Left renal cortex interstitium (tissue), 4 donors: ENCODE measurements around the gene JCAD. TPM values are rescaled to one million over a fixed set of nuclear protein-coding genes. Genes with fewer than 3 reads are reported as not detected.

Source experiments
- DNase-seq, 4 donors: peaks; one replicate each; pipeline ENCODE4 v3.0.0-alpha.2; 2013; ENCODE audit warnings: low read depth in 4 of 4, low spot score in 2 of 4, missing footprints in 1 of 4
- polyA plus RNA-seq, 4 donors: library from polyadenylated mRNA; unstranded; fragments of 120-200 nt; gene quantifications; one replicate each; pipeline ENCODE4 v1.2.1, GENCODE V29; 2013; ENCODE audit not compliant: insufficient read length in 4 of 4

JCAD gene
- polyA plus RNA-seq, 4 donors = 23.2 to 34.8 (median 28.0) TPM

DNA sequence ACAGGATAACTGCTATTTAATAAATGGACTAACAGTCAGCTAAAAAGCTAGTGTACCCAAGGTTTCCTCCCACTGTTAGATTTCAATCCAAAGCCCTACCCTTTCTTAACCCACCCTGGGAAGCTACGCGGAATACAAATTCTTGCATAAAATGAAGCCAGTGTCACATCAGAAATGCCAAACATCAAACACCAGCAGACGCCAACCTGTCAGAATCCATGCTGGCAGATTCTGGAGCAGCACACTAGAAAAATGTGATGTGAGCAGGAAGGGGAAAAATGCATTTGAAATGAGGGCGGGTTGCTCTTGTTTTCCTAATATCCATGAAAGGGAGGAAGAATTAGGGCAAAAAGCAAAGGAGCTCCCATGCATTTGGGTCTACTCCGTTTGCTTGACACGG, 16.1 kb upstream of the JCAD start:
- no peak for DNase-seq

DNA sequence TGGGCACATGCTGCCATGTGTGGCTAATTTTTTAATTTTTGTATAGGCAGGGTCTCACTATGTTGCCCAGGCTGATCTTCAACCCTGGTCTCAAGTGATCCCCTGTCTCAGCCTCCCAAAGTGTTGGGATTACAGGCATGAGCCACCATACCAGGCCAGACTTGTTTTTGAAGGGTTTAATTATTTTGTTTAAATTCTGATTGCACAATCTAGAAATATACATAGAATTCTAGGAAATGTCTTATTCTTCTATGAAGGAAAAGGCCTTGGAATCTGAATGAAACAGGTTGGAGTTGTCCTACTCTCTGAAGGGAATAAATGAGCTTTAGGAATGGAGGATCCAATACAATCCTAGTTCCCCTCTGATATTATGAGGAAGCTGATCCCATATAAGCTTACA, 15.5 kb upstream of the JCAD start:
- no peak for DNase-seq

DNA sequence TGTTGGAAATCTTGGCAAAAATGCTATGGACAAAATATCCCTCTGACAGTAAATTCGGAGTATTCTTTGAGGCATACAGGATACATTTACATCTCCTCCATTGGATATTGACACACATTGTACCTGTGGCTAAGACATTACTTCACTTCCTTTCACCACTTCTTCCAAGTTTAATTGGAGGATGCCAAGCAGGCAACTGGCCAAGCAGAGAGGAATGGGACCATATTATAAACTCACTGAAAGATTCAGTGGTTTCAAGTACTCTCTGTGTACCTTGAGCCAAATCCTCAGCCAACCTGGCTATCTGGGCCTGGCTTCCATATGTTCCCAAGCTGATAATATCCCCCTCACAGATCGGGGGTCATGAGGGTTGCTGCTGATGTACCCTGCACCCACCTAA, 14.7 kb upstream of the JCAD start:
- no peak for DNase-seq

DNA sequence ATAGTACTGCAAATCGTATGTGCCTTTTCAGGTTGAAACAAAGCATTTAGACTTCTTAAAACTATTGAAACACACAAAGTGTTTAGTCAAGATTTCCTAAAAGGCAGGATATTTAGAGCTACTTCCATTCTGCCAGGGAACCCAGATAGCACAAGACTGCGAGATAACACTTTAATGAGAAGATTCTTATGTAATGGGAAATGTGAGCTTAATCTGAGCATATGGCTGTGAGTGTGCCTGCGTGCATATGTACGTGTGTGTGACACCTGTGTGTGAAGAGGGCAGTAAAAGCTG, 14.3 kb upstream of the JCAD start:
- no peak for DNase-seq

DNA sequence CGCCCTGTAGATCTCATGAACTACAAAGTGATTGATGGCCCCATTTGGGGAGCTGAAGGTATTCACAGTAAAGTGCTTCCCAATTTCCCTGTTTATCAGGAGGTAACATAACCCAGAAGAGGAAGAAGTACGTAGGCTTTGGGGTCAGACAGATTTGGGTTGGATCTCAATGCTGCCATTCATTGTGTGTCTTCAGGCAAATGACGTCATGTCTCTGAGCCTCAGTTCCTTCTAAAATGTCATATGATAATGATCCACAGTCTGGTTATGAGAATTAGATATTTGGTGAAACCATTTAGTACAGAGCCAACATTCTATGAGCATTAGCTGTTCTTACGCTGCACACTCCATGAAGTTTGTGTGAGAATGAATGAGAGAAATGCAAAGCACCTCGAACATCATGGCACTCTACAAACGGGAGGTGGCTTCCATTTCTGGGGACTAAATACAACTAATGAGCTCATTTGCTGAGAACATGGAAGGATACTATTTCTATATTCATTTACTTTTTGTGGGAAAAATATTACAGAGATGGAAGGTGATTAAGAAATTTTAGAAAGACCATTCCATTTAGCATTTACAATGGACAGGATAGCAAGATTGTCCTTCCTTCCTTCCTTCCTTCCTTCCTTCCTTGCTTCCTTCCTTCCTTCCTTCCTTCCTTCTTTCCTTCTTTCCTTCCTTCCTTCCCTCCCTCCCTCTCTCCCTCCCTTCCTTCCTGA, 13.8 kb upstream of the JCAD start:
- DNase-seq = no peak

DNA sequence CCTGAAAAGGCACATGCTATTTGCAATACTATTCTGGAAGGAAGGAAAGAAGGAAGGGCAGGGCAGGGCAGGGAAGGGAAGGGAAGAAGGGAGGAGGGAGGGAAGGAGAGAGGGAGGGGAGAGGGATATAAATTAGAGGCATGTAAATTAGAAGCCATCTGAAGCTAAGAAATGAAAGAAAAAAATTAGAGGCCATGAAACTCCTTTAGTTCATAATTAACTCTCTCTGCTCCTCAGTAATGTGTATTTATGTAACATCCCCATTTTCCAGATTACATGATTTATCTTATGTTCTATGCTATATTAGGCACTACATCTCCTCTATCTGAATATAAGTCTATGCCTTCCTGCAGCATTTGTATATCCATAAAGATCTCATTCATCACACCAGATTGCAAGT, 12.7 kb upstream of the JCAD start:
- no peak for DNase-seq

DNA sequence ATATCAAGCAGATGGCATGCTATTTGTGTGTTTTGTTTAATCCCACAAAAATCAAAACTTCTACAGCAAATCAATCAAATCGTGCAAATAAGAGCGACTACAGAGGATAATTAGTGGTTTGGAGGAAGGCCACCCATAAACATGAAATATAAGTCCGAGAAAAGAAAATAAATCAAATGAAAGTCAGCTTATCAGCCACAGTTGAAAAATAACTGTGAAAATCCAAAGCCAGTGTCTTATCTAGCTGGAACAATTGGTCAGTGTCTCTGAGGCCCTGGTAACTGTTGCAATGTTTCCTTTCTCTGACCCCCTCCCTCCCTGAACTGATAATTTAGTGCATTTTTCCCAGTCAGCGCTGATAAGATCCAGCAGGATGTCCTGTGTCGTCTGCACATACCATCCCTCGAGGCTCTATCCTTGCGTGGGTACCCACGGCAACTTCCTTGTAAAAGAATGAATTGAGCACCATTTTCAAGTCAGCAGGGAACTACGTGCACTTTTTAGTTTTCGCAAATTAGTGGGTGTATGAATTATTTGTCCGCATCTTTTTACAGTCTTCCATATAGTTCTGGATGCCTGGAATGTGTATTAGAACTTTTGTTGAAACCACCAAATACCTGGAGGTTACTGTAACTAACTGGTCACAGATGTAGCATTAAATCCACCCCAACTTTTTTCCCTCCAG, 10.8 kb upstream of the JCAD start:
- no peak for DNase-seq

DNA sequence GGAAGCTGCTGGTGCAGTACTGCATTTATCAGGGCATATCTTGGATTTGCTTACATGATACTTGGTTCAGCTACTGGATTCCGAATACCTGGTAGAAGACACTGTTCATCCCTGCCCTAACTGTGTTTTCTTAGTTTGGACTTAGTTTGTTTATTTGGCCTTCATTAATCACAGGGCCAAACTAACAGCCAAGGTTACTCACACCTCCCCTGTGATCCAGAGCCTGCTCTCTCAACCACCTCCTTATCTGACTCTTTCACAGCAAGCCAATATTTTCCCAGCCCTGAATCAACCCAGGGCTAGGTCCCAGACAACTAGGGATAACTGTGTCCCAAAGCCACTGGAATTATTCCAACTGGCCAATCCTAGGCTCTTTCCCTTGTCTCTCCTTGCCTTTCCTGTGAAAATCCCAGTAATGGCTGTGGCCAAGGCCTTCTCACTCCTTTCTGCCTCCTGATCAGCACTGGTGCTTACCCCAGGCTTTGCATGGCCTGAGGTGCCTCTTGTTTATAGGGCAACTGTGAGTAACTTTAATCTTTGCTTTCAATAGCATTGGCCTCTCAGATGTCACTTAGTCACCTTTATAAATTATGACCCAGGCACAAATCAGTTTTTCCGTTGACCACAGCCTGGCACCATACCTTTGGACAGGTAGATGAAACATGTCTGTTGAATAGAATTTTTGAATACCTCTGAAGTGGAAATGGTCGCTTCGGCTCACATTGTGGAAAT, 9.3 kb upstream of the JCAD start:
- no peak for DNase-seq

DNA sequence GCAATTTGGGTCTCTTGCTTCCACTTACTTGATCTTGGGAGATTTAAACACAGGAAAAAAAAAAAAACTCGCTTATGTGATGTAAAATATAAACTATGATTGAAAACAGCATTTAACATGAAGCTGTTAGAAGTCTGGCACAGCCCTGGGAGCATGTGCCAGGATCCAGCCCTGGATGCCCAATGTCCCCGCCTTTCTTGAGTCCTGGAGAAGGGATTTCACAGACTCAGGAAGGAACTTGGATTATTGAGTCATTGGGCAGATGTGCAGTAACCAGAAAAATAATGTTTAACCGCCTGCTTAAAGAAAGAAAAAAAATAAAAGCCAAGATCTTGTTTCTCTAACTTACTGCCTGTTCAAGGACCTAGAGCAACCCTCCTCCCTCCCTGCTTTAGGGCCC, 3.7 kb upstream of the JCAD start:
- DNase-seq = no peak

DNA sequence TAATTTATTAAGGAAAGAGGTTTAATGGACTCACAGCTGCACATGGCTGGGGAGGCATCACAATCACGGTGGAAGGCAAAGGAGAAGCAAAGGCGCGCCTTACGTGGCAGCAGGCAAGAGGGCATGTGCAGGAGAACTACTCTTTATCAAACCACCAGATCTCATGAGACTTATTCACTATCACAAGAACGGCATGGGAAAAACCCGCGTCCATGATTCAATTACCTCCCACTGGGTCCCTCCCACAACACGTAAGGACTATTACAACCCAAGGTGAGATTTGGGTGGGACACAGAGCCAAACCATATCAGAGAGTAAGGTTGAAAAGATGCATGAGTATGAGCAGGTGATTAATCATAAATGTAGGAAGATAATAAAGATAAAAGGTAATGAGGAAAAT, 3.2 kb upstream of the JCAD start:
- DNase-seq = no peak

DNA sequence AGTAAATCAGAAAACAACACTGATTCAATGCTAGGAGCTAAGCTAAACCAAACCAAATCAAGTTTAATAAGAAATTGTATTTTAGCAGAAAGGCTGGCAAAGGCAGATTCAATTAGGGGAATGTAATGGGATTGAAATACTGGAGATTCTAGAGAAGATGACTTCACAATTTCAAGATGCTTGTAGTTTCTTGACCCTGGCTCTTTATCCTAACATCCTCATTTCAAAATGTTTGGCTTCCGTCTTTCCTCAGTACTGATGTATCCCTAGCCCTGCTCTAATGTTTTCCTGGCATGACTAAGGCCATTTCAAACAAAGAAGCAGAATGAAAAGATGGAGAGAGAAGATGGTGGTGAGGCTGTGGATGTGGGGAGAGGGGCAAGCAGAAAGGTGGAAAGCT, 2.7 kb upstream of the JCAD start:
- no peak for DNase-seq

DNA sequence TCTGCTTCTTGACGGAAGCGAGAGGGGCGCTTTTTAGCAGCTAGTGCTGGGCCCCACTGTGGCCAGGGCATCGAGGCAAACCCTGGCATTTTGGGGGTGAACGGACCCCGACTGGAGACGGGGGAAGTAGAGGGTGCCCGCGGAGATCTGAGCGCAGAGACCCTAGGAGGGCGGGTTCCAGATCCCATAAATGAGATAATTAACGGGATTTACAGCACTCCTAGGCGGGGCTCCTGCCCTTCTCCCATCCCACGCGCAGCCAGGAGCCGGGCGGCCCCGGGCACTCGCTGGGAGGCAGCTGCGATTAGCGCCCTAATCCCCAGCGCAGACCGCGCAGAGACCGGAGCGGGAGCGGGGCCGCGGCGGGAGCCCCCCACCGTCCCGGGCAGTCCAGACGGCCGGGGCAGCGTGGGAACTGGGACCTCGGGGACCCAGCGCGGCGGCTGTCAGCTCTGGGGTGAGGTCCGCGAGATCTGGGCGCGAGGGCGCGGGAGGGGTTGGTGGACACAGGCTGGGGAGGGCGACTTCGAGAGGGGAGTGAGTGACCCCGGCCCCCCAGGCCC, 735 bp downstream of the JCAD start:
- no peak for DNase-seq

DNA sequence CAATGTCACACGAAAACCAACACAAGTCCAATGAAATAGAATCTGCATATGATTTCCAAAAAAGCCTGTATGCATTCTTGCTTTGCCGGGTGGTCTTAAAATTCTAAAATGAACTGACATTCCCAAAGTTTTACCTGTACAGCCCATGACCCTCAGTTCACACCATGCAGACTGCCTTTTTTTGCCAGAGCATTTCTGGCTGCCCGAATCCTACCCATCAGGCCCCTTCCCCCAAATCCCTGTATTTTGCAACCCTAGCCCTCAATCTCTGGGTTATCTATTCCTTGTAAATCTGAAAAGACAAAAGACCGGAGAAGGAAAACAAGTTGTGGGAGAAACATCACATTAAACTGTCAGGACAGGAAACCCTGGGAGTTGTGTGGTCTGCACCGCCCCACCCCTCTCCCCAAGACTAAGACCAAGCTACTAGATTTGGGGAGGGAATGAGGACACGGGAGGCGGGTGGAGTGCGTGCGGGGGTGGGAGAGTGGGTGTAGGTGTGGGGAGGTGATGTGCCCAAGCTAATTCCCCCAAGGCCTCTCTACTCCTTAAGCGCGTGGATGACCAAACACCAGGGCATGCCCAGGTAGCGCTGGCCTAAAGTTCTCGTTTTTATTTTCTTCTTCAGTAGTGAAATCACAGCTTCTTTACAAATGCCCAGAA, 1.4 kb downstream of the JCAD start:
- DNase-seq = no peak

DNA sequence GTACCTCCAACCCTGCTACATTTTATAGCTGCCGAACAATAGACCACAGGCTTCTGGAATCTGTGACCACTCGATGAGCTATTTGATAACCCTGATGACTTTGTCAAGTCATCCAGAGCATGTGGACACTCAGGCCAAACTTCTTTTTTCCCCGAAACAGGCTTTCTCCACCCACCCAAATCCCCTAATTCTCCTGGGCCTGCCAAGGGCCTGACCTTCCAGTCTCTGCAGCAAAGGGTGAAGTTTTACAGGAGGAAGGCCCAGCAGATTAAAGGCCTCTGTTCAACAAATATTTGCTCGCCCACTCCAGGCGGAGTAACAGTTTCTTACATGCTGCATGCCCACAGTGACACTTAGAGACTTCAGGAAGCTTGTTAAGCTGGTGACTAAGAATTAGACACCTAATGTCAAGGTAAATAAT, 2.0 kb downstream of the JCAD start:
- DNase-seq = no peak

DNA sequence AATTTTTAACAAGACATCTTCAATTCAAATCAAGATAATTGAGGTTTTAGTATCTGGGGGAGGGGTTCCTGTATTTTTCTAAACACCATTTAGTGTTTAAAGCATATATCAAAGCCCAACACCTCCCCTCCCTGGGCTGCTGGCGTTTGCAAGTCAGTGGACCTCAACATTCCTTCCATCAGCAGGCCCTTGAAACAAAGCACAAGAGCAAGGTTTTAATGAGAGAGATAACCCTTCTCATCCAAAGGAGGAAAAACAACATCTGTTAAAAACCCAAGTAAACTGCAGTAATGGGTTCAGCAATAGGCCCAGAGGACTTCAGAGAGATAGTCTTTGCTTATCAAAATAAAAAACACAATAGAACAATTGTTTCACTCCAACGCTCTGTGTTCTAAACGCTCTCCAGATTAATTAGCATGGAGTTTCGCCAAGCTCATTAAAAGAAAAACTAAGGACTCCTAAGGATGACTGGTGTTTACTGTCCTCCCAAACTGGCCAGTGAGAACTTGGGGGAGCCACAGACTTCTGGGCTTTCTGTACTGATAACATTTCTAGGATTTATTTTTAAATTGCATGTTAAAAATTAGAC, 2.5 kb downstream of the JCAD start:
- no peak for DNase-seq

DNA sequence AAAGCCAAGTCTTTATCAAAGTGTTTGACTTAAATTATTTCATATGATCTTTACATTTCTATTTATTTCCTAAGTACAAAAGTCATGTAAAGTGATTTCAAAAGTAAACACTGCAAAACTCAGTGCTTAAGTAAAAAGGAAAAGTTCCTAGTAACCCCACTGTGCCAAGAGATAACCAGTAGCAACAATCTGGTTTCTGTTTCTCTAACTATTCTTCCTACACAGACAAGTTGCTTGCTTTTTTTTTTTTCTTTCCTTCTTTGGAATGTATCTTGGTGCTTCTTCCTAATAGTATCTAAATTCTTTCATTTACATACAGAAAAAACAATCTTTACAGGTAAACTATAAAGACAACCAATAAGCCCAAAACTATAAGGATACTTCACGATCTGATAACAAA, 3.1 kb downstream of the JCAD start:
- no peak for DNase-seq

DNA sequence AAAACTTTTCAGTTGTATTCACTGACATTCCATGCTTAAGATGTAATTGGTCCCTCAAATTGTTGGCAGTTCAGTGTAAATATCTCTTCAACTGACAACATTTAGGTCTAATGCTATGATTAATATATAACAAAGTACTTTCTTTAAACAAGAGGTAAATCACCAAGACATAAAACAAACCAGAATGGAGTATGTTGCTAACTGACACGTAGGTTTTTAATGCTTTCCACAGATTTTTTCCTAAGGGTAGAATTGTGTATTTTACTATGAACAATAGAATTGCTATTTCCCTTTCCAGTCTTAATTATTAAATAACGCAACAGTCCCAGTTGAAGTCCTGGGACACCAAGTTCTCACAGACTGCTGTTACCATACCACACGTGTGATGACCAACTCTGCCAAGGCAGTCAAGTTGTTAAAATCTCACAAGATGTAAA, 4.1 kb downstream of the JCAD start:
- no peak for DNase-seq

DNA sequence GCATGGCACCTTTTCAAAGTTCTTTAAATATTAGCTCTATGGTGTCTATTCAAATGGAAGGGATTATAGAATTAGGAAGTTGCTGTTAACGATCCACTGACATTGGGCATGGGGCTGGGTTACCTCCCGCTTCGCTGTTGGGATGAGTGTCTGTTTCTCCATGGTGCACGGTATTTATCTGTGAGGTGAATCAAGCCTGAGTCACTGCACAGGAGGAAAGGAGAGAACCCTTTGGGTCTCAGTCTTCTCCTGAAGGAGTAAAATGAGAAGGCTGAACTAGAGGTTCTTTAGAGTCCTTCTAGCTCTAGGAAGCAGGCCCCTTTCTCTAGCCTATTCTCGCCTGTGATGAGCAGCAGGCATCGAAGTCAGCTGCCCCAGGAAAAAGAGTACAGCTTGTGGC, 7.3 kb downstream of the JCAD start:
- no peak for DNase-seq

DNA sequence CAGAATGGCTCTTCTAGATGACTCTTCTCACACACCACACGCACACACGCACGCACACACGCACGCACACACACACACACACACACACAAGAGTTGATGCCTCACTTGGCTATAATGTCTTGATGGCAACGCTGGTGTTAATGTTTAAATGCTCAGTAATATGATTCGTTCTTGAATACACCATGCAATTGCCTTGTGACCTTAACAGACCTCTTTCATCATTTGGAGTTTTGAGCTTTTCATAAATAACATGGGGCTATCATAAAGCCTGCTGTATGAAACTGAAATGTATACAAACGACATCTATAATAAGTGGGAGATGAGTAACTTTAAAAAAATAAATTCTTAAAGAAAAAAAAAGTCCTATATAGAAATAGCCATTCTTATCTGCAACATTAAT, 8.2 kb downstream of the JCAD start:
- no peak for DNase-seq

DNA sequence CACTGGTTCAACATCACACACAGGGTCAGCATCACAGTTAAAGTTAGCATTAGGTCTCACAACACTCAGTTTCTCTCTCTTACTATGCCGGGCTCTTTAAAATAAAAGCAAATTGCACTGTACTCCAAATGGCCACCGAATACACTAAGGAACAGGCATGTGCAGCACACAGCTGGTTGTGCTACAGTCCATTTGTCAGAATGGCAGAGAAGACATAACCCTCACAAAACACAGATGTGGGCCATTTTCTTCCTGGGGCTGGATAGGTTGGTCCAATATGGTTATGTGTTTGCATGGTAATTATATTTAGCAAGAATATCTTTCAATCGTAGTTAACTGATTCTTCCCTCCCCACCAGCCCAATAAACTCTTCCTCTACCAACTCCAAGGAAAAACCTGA, 9.0 kb downstream of the JCAD start:
- DNase-seq = no peak
